SU-DHL-6 (cell line): Measurements from ENCODE around the gene ALG9.

Experiments
- H2AFZ ChIP-seq: fragments of 200-600 bp; sonication (generic); 2 replicates; pipeline ENCODE4 v1.6.1; 2014; ENCODE audit warnings: low read depth, mild to moderate bottlenecking, moderate library complexity, mixed read lengths, antibody characterized with exemption, low read length; ENCODE audit not compliant: severe bottlenecking
- H3F3A ChIP-seq: fragments of 200-600 bp; shearing (Covaris generic); 2 replicates; pipeline ENCODE4 v1.6.0; 2016; ENCODE audit warnings: antibody characterized with exemption, mild to moderate bottlenecking; ENCODE audit not compliant: insufficient read depth
- H3K27ac ChIP-seq: fragments of 200-600 bp; sonication (generic); 2 replicates; pipeline ENCODE4 v1.5.1; 2016; ENCODE audit warnings: low read depth, mild to moderate bottlenecking, low read length, moderate library complexity, mixed read lengths
- H3K27me3 ChIP-seq: fragments of 200-600 bp; sonication (generic), shearing (Covaris generic); 2 replicates; pipeline ENCODE4 v1.6.0; 2014; ENCODE audit warnings: mild to moderate bottlenecking, low read length
- H3K36me3 ChIP-seq: fragments of 200-600 bp; sonication (generic); 2 replicates; pipeline ENCODE4 v1.6.1; 2014; ENCODE audit warnings: mild to moderate bottlenecking, low read length, mixed read lengths
- H3K4me2 ChIP-seq: fragments of 300-600, 200-600 bp; shearing (Covaris generic), sonication (generic); 2 replicates; pipeline ENCODE4 v1.6.0; 2014; ENCODE audit warnings: low read length, low read depth, mild to moderate bottlenecking; ENCODE audit not compliant: poor library complexity, severe bottlenecking
- H3K4me3 ChIP-seq: fragments of 200-600 bp; sonication (generic); 2 replicates; pipeline ENCODE4 v1.5.1; 2014; ENCODE audit warnings: antibody characterized with exemption, low read length, mild to moderate bottlenecking, mixed read lengths; ENCODE audit not compliant: insufficient read depth, poor library complexity, severe bottlenecking
- H3K79me2 ChIP-seq: fragments of 200-600 bp; sonication (generic); 2 replicates; pipeline ENCODE4 v1.6.1; 2014; ENCODE audit warnings: mild to moderate bottlenecking, low read length, moderate library complexity; ENCODE audit not compliant: insufficient read depth
- H3K9ac ChIP-seq: fragments of 200-600 bp; sonication (generic); 2 replicates; pipeline ENCODE4 v1.7.0; 2014; ENCODE audit warnings: mild to moderate bottlenecking, low read length
- H3K9me2 ChIP-seq: fragments of 200-600 bp; sonication (generic); replicated peaks from 2 replicates; pipeline ENCODE4 v1.6.1; 2014; ENCODE audit warnings: low read length; ENCODE audit not compliant: insufficient read depth
- H3K9me3 ChIP-seq: fragments of 200-600 bp; sonication (generic); 2 replicates; pipeline ENCODE4 v1.6.1; 2014; ENCODE audit warnings: low read length, mixed read lengths; ENCODE audit not compliant: insufficient read depth
- H4K20me1 ChIP-seq: fragments of 200-600 bp; sonication (generic); 2 replicates; pipeline ENCODE4 v1.6.1; 2014; ENCODE audit warnings: low read depth, mild to moderate bottlenecking, antibody characterized with exemption, low read length, moderate library complexity, mixed read lengths
- CTCF ChIP-seq: fragments of 200-600 bp; sonication (generic); IDR thresholded peaks from one replicate; pipeline ENCODE4 v1.5.1; 2017; ENCODE audit warnings: antibody characterized with exemption, mild to moderate bottlenecking, low read length, moderate library complexity; ENCODE audit not compliant: insufficient read depth, poor library complexity, severe bottlenecking
- EZH2phosphoT487 ChIP-seq: fragments of 200-600 bp; sonication (generic), shearing (Covaris generic); conservative IDR thresholded peaks from 2 replicates; pipeline ENCODE4 v1.6.1; 2018; ENCODE audit warnings: mild to moderate bottlenecking, antibody characterized with exemption, low read length, moderate library complexity, mixed read lengths

The ALG9 gene

GRCh38 chr11:111917788-111918187 lies 46.4 kb upstream of the ALG9 start:
- no peaks in the 10 kb centered on the region for H3K27me3 ChIP-seq
- H3K9me3 ChIP-seq = no peaks in the 10 kb centered on the region
- no peaks in the 10 kb centered on the region for H3K79me2 ChIP-seq
- no peak overlapping the region for H3K9ac ChIP-seq
- H3K36me3 ChIP-seq = no peaks in the 10 kb centered on the region
- H3K4me2 ChIP-seq = no peak overlapping the region
- no peak overlapping the region for H2AFZ ChIP-seq
- H3K27ac ChIP-seq = no peak overlapping the region
- no peaks in the 10 kb centered on the region for H3K9me2 ChIP-seq
- H4K20me1 ChIP-seq = no peaks in the 10 kb centered on the region
- no peaks in the 10 kb centered on the region for H3F3A ChIP-seq
- TF ChIP-seq EZH2phosphoT487 (no peak), CTCF (no peak)
- H3K4me3 ChIP-seq = no peak overlapping the region

- Histone ChIP-seq H3K4me3 (no peak overlapping the region), H3K9me3 (no peaks in the 10 kb centered on the region), H3K27me3 (no peaks in the 10 kb centered on the region), H3K4me2 (no peak overlapping the region), H3K27ac (no peak overlapping the region), H3F3A (no peaks in the 10 kb centered on the region), H3K9me2 (no peaks in the 10 kb centered on the region), H4K20me1 (no peaks in the 10 kb centered on the region), H3K79me2 (no peaks in the 10 kb centered on the region), H3K36me3 (no peaks in the 10 kb centered on the region), H3K9ac (no peak overlapping the region), H2AFZ (no peak overlapping the region)
- no peak for TF ChIP-seq CTCF
- no peak for TF ChIP-seq EZH2phosphoT487
Measured at GRCh38 chr11:111917312-111917711, 45.9 kb upstream of the ALG9 start.

- TF ChIP-seq CTCF (no peak), EZH2phosphoT487 (no peak)
- no peak overlapping the region for H3K9ac ChIP-seq
- H3F3A ChIP-seq = no peaks in the 10 kb centered on the region
- H4K20me1 ChIP-seq = no peaks in the 10 kb centered on the region
- H2AFZ ChIP-seq = no peak overlapping the region
- no peak overlapping the region for H3K27ac ChIP-seq
- no peaks in the 10 kb centered on the region for H3K9me2 ChIP-seq
- H3K27me3 ChIP-seq = no peaks in the 10 kb centered on the region
- H3K79me2 ChIP-seq = no peaks in the 10 kb centered on the region
- H3K36me3 ChIP-seq = no peaks in the 10 kb centered on the region
- no peak overlapping the region for H3K4me2 ChIP-seq
- no peaks in the 10 kb centered on the region for H3K9me3 ChIP-seq
- H3K4me3 ChIP-seq = no peak overlapping the region
Measured at GRCh38 chr11:111916768-111917167, 45.4 kb upstream of the ALG9 start.
